ENCODE measurements around the gene SFTA2.
A peak's percentile ranks its signal among the peaks of the same experiment; 100 is the strongest.

SFTA2 gene

GRCh38 chr6:30884521-30885480 lies 47.2 kb downstream of the SFTA2 start:
- H3K27ac Mint-ChIP-seq, result peak overlapping the region; percentile 73
- no peaks in the 10 kb centered on the region for H3K36me3 Mint-ChIP-seq (ENCODE audit: low read depth)
- no peaks in the 10 kb centered on the region for H3K27me3 Mint-ChIP-seq
- H3K4me1 Mint-ChIP-seq (ENCODE audit: low read depth), result peaks cover 39% of the 10 kb centered on the region
- no peaks in the 10 kb centered on the region for H3K9me3 Mint-ChIP-seq
- H3K4me3 Mint-ChIP-seq, result peak overlapping the region; percentile 76

DNA sequence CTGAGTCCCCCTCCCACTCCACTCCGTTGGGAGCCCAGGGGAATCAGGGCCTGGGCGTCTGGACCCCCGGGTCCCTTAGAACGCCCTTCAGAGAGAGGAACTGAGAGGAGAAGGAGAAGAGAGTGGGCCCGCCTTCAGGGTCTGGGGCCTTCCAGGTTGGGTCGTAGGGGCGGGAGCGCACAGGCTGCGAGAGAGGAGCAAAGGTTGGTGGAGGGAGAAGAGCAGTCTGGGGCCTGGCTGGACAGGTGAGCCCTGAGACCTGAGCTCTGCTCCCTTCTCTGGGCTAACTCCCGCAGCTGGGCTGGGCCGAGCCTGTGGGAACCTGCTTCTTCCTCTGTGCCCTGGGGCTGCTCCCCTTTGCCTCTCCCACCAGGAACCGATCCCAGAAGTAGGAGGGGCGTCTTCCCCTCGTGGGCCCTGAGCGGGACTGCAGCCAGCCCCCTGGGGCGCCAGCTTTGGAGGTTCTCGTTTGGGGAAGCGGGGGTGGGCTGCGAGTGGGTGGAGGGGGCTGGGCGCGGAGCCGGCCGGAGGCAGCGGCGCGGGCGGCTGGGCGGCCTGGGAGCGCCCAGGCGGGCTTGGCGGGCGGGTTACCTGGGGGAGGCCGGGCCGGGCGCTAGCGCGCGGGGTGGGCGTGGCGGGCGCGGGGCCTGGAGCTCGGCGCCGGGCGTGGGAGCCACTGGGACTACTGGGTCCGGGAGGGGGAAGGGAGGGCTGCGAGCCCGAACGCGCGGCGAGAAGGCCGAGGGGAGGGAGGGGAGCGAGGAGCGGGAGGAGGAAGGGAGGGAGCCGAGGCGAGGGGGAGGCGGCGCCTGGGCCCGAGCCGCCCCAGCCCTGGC lies 48.1 kb downstream of the SFTA2 start, which contains the start of gene DDR1:
TSS of gene DDR1 (plus strand) at position 835 of the 836 bp plus-strand sequence. CDS start 4,211 bp downstream, outside the sequence.
- Mint-ChIP-seq H3K36me3 (ENCODE audit: low read depth) (no peaks in the 10 kb centered on the region), H3K27ac (peak within 1 kb of the TSS; percentile 73), H3K4me1 (ENCODE audit: low read depth) (peaks cover 43% of the 10 kb centered on the region), H3K9me3 (no peaks in the 10 kb centered on the region), H3K27me3 (no peaks in the 10 kb centered on the region), H3K4me3 (peak within 1 kb of the TSS; percentile 76)

GRCh38 chr6:30882759-30883684 lies 48.9 kb downstream of the SFTA2 start:
- peak overlapping the region; percentile 51 for H3K27ac Mint-ChIP-seq
- H3K4me3 Mint-ChIP-seq, result peak overlapping the region; percentile 73
- H3K27me3 Mint-ChIP-seq, result no peaks in the 10 kb centered on the region
- peaks cover 50% of the 10 kb centered on the region for H3K4me1 Mint-ChIP-seq (ENCODE audit: low read depth)
- H3K36me3 Mint-ChIP-seq (ENCODE audit: low read depth), result no peaks in the 10 kb centered on the region
- no peaks in the 10 kb centered on the region for H3K9me3 Mint-ChIP-seq

DNA sequence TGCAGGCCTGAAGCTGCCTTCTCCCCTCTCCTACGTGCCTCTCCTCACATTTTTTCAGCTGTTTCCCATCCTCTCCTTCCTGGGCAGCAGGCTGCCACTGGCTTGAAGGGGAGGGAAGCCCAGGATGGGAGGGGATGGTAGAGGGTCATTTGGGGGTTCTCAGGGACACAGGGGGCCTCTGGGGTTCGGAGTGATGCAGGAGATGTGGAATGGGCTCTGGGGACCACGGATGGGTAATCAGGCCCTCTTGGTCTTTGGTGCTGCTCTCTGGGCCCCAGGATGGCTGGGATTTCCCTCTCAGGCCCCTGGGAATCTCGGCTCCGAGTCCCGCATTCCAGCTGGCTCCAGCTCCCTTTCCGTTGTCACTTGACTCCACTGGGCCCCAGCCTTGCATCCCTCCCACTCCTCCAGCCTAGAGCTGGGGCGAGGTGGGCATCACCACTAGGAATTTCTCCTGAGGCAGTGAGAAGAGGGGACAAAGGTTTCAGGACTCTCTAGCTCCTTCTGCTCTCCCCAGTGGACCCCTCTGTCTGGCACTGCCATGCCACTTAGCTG lies 49.7 kb downstream of the SFTA2 start:
- H3K27me3 Mint-ChIP-seq, result no peaks in the 10 kb centered on the region
- H3K36me3 Mint-ChIP-seq (ENCODE audit: low read depth), result no peaks in the 10 kb centered on the region
- no peak overlapping the region for H3K4me3 Mint-ChIP-seq
- H3K9me3 Mint-ChIP-seq, result no peaks in the 10 kb centered on the region
- peaks cover 57% of the 10 kb centered on the region for H3K4me1 Mint-ChIP-seq (ENCODE audit: low read depth)
- H3K27ac Mint-ChIP-seq, result no peak overlapping the region

DNA sequence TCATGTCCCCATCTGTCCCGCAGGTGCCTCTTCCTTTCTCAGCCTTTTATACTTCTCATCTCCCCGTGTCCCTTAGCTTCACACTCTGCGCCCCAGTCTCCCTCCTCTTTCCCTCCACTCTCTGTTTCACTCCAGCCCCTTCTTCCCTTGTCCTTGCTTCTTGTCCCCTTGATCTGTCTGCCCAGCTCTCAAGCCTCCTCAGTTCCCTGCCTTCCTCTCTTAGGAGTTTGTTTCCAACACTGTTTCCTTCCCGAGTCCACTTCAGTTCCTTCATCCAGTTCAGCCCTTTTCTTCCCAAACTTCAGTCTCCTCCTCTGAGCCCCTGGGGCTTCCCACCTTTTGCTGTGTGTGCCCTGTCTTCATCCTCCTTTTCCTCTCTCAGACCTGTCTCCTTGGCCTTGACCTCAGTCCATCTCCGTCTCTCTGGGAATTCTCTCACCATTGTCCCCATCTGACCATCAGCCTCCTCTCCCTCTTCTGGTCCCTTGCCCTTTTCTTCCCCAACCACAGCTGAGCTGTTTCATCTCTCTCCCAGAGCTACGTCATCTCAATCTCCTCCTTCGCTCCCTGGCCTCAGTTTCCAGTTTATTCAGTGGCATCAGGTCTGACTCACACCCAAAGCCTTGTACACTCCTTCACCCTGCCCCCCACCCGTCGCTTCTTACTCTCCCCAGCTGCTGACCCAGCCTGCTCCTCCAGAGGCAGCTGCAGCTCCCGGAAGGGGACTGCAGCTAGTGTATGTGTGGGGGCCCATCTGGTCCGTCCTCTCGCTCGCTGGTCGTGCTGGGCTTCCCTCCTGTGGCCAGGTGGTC lies 50.4 kb downstream of the SFTA2 start:
- H3K4me3 Mint-ChIP-seq, result no peak overlapping the region
- H3K27ac Mint-ChIP-seq, result peak overlapping the region; percentile 59
- H3K4me1 Mint-ChIP-seq (ENCODE audit: low read depth), result peaks cover 60% of the 10 kb centered on the region
- H3K9me3 Mint-ChIP-seq, result no peaks in the 10 kb centered on the region
- H3K27me3 Mint-ChIP-seq, result no peaks in the 10 kb centered on the region
- H3K36me3 Mint-ChIP-seq (ENCODE audit: low read depth), result no peaks in the 10 kb centered on the region
